GM21381 (cell line): ENCODE results near the gene MYOD1.

Source experiments
- ATAC-seq: cut with Tn5 transposase; IDR thresholded peaks from one replicate; pipeline ENCODE4 v1.9.1; 2021; ENCODE audit warnings: mild to moderate bottlenecking, moderate library complexity; ENCODE audit not compliant: unreplicated experiment

MYOD1 gene

GRCh38 chr11:17700991-17701390 is 18.4 kb upstream of the MYOD1 start:
- ATAC-seq = no peak

- no peak for ATAC-seq
Observed at GRCh38 chr11:17702876-17703275, 16.5 kb upstream of the MYOD1 start.

GRCh38 chr11:17703951-17704350 is 15.4 kb upstream of the MYOD1 start:
- no peak for ATAC-seq

GRCh38 chr11:17707830-17708229 is 11.5 kb upstream of the MYOD1 start:
- no peak for ATAC-seq

- no peak for ATAC-seq
Observed at GRCh38 chr11:17711836-17712235, 7.5 kb upstream of the MYOD1 start.

- no peak for ATAC-seq
Observed at GRCh38 chr11:17713851-17714250, 5.5 kb upstream of the MYOD1 start.

- ATAC-seq = no peak
Observed at GRCh38 chr11:17714356-17714854, 5.0 kb upstream of the MYOD1 start.

- ATAC-seq = no peak
Observed at GRCh38 chr11:17714870-17715269, 4.5 kb upstream of the MYOD1 start.

- ATAC-seq = no peak
Observed at GRCh38 chr11:17716807-17717206, 2.6 kb upstream of the MYOD1 start.

GRCh38 chr11:17718015-17718414 is 1.4 kb upstream of the MYOD1 start:
- ATAC-seq = no peak

- ATAC-seq = no peak
Observed at GRCh38 chr11:17718510-17718962, 835 bp upstream of the MYOD1 start.

- ATAC-seq = no peak
Observed at GRCh38 chr11:17719938-17720795, 796 bp downstream of the MYOD1 start.

GRCh38 chr11:17720796-17721171 is 1.4 kb downstream of the MYOD1 start:
- ATAC-seq = no peak

- no peak for ATAC-seq
Observed at GRCh38 chr11:17721242-17721999, 2.0 kb downstream of the MYOD1 start.

GRCh38 chr11:17722000-17722643 is 2.8 kb downstream of the MYOD1 start:
- ATAC-seq = no peak

- no peak for ATAC-seq
Observed at GRCh38 chr11:17724020-17724908, 4.9 kb downstream of the MYOD1 start.

GRCh38 chr11:17725174-17725573 is 5.8 kb downstream of the MYOD1 start:
- ATAC-seq = no peak

- no peak for ATAC-seq
Observed at GRCh38 chr11:17730137-17730536, 10.8 kb downstream of the MYOD1 start.

GRCh38 chr11:17730608-17731462 is 11.5 kb downstream of the MYOD1 start:
- peak; percentile 76 for ATAC-seq
